ENCODE measurements around the gene OBSL1.

The OBSL1 gene

GRCh38 chr2:219512524-219513216 lies 58.7 kb downstream of the OBSL1 start:
- no peak for DNase-seq (ENCODE audit: low spot score)

DNA sequence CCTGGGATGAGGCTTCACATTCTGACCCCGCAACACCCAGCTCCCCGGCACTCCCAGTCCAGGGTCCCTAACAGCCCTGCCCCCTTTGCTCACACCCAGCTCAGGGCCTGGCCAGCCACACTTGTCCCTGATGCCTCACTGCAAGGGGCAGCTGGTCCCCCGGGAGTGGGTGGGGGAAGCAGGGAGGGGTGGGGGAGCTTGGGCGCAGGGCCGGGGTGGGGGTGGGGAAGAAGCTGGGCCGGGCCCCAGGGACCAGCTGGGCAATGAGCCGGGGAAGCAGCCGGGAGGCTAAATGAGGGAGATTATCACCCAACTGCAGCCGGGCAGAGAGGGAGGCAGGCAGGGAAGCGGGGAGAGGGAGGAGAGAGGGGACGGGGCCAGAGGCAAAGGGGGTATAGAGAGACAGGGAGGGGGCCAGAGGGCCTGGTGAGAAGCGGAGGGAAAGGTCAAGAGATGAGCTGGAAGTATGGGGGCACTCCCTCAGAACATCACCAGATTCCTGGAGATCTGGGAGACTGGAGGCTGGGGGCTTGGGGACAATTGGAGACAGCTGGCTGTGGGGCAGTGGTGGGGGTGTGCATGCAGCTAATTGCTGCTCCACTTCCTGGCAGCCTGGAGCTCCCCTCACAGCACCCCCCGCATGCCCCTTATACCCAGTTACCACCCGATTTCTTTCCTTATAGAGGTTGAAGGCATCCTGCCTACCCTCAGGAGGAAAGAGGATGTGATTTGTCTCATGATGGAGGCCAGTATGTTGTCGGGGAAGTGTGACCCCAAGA lies 59.6 kb downstream of the OBSL1 start:
- DNase-seq (ENCODE audit: low spot score): no peak

GRCh38 chr2:219510512-219511135 lies 60.7 kb downstream of the OBSL1 start:
- DNase-seq (ENCODE audit: low spot score): no peak

DNA sequence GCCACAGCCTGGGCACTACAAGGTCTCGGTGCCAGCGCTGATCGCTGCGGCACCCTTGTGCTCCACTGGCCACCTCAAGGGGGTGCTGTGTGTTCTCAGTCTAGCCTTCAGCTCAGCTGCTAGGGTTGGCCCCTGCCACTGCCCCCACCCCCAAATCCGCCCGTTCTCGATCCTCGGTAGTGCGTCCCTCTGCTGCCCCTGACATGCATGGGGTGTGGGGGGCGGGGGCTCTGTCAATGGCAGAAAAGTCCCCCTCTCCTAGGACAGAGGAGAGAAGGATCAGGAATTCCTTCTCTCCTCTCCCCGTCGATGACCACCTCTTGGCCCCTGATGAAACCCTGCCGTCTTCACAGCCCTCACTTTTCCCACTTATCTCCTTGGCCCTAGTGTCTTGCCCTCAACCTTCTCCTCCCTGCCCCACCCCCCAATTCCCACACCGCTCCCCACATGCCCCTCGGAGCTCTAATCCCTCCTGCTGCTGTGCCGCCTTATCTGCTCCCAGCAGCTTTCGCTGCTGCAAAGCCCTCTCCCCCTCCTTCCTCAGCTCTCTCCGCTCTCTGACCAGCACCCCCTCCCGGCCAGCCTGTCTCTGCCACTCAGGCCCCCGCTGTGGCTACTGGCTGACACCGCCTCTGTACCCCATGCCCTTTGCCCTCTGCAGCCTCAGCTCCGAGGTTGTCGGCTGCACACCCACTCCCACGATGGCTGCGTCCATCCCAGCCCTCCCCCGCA lies 61.4 kb downstream of the OBSL1 start:
- peak; percentile 45 for DNase-seq (ENCODE audit: low spot score)

GRCh38 chr2:219508971-219509779 lies 62.2 kb downstream of the OBSL1 start:
- DNase-seq (ENCODE audit: low spot score): no peak

DNA sequence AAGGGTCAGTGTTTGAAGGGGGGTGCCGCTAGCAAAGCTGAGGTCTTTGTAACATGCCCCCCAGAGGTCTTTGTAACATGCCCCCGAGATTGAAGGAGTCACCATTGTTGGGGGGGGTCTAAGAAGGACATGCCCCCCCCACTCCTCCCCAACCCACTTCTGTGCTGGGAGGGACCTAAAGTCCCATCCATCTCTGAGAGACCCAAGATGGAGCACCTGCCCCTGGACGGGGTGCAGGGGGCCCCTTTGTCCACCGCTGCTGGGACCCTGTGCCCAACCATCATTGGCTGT lies 63.0 kb downstream of the OBSL1 start:
- DNase-seq (ENCODE audit: low spot score): no peak

GRCh38 chr2:219507581-219508443 lies 63.5 kb downstream of the OBSL1 start:
- no peak for DNase-seq (ENCODE audit: low spot score)

- no peak for DNase-seq (ENCODE audit: low spot score)
Measured at GRCh38 chr2:219506802-219507526, 64.4 kb downstream of the OBSL1 start.

DNA sequence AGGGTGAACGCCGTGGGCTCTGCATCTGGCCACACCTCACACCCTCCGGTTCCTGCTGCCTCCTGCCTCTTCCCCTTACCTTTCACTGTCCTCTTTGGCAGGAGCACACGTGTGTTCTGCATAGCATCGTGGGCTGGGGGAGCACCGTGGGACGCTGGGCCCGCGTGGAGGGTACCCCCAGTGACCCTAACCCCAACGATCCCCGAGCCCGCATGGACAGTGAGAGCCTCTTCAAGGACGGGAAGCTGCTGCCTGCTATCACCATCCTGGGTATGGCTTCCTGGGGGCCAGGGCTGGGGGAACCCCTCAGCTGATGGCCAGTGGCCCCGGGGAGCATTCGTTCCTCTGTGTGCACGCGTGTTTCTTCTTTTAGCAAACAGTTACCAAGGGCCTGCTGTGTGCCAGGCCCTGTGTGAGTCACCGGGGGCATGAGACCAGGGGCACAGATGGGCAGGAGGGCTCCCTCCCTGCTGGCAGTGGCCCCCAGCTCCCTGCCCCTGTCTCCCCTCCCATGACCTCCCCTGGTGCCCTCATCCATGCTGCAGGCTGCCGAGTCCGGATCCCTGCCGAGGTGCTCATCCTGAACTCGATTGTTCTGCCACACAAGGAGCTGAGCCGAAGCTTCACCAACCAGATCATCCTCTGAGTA lies 65.1 kb downstream of the OBSL1 start:
- DNase-seq (ENCODE audit: low spot score): no peak

DNA sequence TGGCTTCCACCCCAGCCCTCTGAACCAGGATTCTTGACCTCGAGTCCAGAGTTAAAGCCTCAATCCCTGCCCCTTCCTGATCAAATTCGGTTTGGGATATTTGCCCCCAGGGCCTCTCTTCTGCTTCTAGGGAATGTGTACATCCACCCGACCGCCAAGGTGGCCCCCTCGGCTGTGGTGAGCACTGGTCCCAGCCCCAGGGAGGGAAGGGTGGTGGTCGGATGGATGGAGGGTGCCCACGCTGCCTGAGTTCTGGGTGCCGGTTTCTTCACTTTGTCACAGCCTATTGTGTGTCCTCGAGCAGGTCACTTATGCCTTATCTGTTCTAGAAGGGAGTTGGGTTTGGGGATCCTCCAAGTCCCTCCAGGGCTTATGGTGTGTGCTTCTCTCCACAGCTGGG lies 65.8 kb downstream of the OBSL1 start:
- DNase-seq (ENCODE audit: low spot score): no peak

DNA sequence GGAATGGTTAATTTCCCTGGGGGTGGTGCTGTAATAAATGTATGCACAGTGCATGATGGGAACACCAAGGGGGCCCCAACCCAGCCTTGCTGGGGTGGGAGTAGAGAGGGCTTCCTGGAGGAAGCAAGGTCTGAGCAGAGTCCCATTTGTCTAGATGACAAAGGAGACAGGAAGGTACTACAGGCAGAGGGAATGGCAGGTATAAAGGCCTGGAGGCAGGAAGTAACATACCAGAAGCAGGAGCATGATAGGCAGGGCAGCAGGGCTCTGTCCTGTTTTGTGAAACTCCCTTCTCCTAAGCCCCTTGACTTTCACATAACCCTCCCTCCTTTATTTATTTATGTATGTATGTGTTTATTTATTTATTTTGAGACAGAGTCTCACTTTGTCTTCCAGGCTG lies 68.7 kb downstream of the OBSL1 start:
- peak; percentile 10 for DNase-seq (ENCODE audit: low spot score)

- no peak for DNase-seq (ENCODE audit: low spot score)
Measured at GRCh38 chr2:219501849-219502248, 69.5 kb downstream of the OBSL1 start.
